ENCODE results near the gene GRB2.
A peak's percentile ranks its signal among the peaks of the same experiment; 100 is the strongest.
"Not testable (repeated sequence)": the region's sequence is repeated elsewhere in the genome, so short reads cannot be mapped to it uniquely, and the experiment has no call there.

Gene GRB2

GRCh38 chr17:75405365-75406221, at the start of gene GRB2:
Gene GRB2, minus strand, starts transcription at chr17:75405678. Its CDS starts 12,050 bp downstream, at chr17:75393628.
- no peak for FAIRE-seq

- not testable (repeated sequence) for FAIRE-seq
Measured at GRCh38 chr17:75454672-75455071, 49.2 kb upstream of the GRB2 start.

GRCh38 chr17:75454193-75454592, 48.7 kb upstream of the GRB2 start:
- no peak for FAIRE-seq

GRCh38 chr17:75450270-75450669, 44.8 kb upstream of the GRB2 start:
- no peak for FAIRE-seq

GRCh38 chr17:75447951-75448856, 42.7 kb upstream of the GRB2 start:
- FAIRE-seq, result no peak

- FAIRE-seq, result not testable (repeated sequence)
Measured at GRCh38 chr17:75445896-75446295, 40.4 kb upstream of the GRB2 start.

GRCh38 chr17:75445296-75445695, 39.8 kb upstream of the GRB2 start:
- FAIRE-seq, result no peak

GRCh38 chr17:75442168-75443103, 37.0 kb upstream of the GRB2 start:
- FAIRE-seq, result no peak

GRCh38 chr17:75440738-75441448, 35.4 kb upstream of the GRB2 start:
- no peak for FAIRE-seq

GRCh38 chr17:75439287-75439686, 33.8 kb upstream of the GRB2 start:
- FAIRE-seq, result no peak

GRCh38 chr17:75437404-75437803, 31.9 kb upstream of the GRB2 start:
- FAIRE-seq, result not testable (repeated sequence)

- FAIRE-seq, result not testable (repeated sequence)
Measured at GRCh38 chr17:75434433-75434832, 29.0 kb upstream of the GRB2 start.

- FAIRE-seq, result no peak
Measured at GRCh38 chr17:75433218-75433783, 27.8 kb upstream of the GRB2 start.

GRCh38 chr17:75430159-75430974, 24.9 kb upstream of the GRB2 start:
- peak; percentile 87 for FAIRE-seq

- FAIRE-seq, result no peak
Measured at GRCh38 chr17:75428543-75429469, 23.3 kb upstream of the GRB2 start.

- FAIRE-seq, result no peak
Measured at GRCh38 chr17:75418531-75418930, 13.1 kb upstream of the GRB2 start.

GRCh38 chr17:75417054-75417580, 11.6 kb upstream of the GRB2 start:
- FAIRE-seq, result no peak

- no peak for FAIRE-seq
Measured at GRCh38 chr17:75416006-75416405, 10.5 kb upstream of the GRB2 start.

- FAIRE-seq, result no peak
Measured at GRCh38 chr17:75414488-75414887, 9.0 kb upstream of the GRB2 start.
